GM12874 (cell line): ENCODE results near the gene DNAJB14.

Source experiments
- TF ChIP-seq, protein P1 (sequence below): IDR thresholded peaks from 2 replicates; pipeline ENCODE4 v1.5.1; 2011; ENCODE audit warnings: low read depth, mild to moderate bottlenecking, control low read depth, low read length, moderate library complexity; ENCODE audit not compliant: insufficient read depth

DNAJB14 gene

DNA sequence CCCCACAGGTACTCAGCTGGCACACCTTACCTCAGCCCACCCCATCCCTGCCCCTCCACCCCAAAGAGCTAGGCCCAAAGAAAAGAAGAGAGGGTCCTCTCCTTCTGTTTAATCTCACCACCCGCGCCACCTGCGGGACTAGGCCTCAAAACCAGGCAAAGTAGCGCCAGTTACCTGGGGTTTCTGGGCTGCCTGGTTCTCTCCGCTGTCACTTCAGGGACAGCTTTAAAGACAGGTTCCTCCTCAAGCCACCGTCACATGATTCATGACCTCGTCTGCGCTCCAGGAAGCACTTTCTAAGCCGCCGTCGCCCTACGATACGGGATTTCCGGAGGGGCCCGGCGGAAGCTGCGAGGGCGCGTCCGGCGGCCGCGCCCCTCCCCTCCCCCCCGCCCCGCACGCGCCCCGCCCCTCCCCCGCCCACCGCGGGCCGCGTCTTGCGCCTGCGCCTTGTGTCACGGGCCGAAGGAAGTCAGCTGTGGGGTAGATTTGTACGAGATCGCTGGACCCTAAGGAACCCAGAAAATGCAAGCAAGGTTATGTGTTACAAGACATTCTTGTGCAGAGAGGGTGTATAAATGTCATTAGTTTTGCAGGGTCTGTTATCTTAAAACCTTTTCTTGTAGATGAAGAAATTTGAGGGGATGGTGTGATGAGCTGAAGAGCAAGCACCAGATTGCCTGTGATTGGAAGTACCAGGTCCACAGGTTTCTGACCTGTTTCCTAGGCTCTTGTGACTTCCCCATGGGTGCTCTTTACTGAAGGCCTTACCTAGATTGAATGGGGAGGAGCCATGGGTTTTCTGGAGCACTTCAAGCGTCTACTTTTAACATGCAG is 52.0 kb downstream of the DNAJB14 start, which contains the start of gene LAMTOR3:
Gene LAMTOR3, minus strand, starts transcription at position 267 of the 837 bp plus-strand sequence. CDS start 464 bp downstream, outside the sequence.
- TF ChIP-seq, protein P1, sequence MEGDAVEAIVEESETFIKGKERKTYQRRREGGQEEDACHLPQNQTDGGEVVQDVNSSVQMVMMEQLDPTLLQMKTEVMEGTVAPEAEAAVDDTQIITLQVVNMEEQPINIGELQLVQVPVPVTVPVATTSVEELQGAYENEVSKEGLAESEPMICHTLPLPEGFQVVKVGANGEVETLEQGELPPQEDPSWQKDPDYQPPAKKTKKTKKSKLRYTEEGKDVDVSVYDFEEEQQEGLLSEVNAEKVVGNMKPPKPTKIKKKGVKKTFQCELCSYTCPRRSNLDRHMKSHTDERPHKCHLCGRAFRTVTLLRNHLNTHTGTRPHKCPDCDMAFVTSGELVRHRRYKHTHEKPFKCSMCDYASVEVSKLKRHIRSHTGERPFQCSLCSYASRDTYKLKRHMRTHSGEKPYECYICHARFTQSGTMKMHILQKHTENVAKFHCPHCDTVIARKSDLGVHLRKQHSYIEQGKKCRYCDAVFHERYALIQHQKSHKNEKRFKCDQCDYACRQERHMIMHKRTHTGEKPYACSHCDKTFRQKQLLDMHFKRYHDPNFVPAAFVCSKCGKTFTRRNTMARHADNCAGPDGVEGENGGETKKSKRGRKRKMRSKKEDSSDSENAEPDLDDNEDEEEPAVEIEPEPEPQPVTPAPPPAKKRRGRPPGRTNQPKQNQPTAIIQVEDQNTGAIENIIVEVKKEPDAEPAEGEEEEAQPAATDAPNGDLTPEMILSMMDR = no peak

DNA sequence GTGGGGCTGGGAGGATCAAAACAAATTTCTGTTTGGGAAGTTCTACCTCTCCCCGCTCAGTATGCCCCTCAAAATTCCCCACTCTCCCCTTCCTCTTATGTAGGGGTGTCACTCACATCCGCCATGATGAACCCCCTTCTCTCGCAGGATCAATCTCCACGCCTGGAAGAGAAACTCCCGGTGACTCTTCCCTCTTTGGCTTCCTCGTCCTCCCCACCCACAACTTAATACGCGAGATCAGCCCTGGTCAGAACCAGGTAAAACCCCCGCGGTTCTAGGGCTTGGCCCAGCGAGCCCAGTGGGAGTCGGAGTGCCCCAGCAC is 52.6 kb downstream of the DNAJB14 start:
- TF ChIP-seq, protein P1 = no peak

DNA sequence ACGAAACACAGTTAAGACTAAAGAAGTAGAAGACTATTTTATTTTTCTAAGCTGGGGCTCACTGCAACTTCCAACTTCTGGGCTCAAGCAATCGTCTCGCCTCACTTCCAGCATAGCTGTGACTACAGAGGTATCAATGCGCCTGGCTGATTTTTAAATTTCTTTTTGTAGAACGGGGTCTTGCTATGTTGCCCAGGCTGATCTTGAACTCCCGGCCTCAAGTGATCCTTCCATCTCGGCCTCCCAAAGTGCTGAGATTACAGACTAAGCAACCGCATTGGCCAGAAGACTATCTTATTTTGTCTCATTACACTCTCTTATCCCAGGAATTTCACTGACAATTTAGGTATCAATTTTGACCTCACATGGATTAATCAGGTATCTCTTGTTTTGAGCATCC is 53.4 kb downstream of the DNAJB14 start:
- TF ChIP-seq, protein P1 = no peak

DNA sequence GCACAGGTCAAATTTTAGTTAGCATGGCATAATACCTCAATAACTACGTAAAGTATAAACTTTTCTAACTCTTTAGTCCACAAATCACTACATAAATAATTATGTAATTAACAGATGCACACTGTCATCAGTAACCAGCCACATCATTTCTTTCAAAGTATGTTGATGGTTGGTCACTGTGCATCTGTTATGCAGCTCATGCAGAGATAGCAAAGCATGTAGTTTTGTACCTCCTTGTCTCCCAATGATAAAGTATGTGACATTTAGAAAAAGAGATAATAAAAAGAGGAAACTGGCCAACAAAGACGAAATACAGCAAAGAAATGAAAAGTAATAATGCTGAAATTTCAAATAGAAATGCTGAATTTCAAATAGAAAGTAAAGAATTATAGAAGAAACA is 55.1 kb downstream of the DNAJB14 start:
- TF ChIP-seq, protein P1 = no peak

DNA sequence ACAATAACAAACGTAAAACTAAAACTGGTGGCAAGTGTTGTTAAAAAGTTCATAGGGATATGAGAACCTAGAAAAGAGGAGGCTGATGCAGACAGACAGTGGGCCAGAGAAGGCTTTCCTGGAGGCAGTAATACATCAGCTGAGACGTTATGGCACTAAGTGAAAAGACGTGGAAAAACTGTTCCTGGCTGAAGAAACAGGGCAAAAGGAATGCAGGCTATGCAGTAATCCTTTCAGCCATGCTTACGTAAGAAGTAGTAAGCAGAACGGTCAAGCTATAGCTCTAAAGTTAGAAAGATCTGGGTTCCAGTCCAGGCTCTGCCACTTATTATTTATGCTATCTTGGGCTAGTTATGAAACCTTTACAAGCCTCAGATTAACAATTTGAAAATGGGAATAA is 58.6 kb downstream of the DNAJB14 start:
- TF ChIP-seq, protein P1 = no peak

DNA sequence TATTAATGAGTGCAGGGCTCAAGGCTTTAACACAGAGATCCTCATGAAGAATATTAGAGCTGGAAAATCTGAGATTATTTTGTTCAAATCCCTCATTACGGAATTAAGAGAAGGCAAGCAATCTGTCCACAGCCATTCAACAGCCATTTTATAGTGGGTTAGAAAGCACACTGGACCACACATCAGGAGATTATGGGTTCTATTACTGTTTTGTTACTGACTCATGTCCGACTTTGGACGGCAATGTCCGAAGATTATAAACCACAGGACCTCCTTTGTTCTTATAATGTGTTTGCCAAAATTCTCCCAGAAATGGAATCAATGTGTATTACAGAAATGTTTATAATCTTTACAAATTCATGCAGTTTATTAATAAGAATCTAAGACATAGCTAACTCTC is 60.3 kb downstream of the DNAJB14 start:
- TF ChIP-seq, protein P1 = no peak

DNA sequence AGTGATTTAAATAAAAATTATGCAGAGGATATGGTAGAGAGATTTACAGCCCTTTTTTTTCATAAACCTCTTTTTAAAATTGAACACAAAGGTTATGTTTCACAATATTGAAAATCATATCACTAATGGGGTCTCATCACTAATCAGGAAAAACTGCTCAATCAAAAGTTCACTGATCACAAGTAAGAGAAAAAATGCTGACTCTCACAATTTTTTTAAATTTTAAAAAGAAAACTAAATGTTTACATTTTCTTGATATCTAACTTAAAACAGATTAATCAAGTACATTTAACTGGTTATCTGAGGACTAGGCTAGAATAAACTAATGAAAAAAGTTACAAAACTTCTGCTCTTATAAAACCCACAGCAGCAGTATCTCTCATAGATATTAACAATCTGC is 60.7 kb downstream of the DNAJB14 start:
- TF ChIP-seq, protein P1 = no peak
